ENCODE data around the gene TRIM46. TPM values are rescaled to one million over a fixed set of nuclear protein-coding genes. Genes with fewer than 3 reads are reported as not detected.

TRIM46 gene
- polyA plus RNA-seq (ENCODE audit: insufficient read length in 4 of 4): 1 to 10 TPM; 2.7 to 6.4 (median 4.9) TPM

- no peak for DNase-seq (ENCODE audit: low read depth in 4 of 4, low spot score in 2 of 4)
Measured at GRCh38 chr1:155173478-155174323, at the start of gene TRIM46. Gene TRIM46, plus strand, starts transcription at chr1:155173849. Its CDS starts 118 bp downstream, at chr1:155173967.

- no peak for DNase-seq (ENCODE audit: low read depth in 4 of 4, low spot score in 2 of 4)
Measured at GRCh38 chr1:155124503-155125463, 48.9 kb upstream of the TRIM46 start.

- no peak for DNase-seq (ENCODE audit: low read depth in 4 of 4, low spot score in 2 of 4)
Measured at GRCh38 chr1:155125511-155125945, 48.1 kb upstream of the TRIM46 start.

- no peak for DNase-seq (ENCODE audit: low read depth in 4 of 4, low spot score in 2 of 4)
Measured at GRCh38 chr1:155125946-155126555, 47.6 kb upstream of the TRIM46 start.

GRCh38 chr1:155126556-155127104 is 47.0 kb upstream of the TRIM46 start:
- peak in 1 of 4 donors; percentile 37 for DNase-seq (ENCODE audit: low read depth in 4 of 4, low spot score in 2 of 4)

GRCh38 chr1:155127105-155127966 is 46.3 kb upstream of the TRIM46 start, which contains the start of gene EFNA1:
Gene EFNA1, plus strand, starts transcription at chr1:155127876. Its CDS starts 102 bp downstream, at chr1:155127978.
- DNase-seq (ENCODE audit: low read depth in 4 of 4, low spot score in 2 of 4): peak in 1 of 4 donors; percentile 40

GRCh38 chr1:155127967-155128754 is 45.5 kb upstream of the TRIM46 start:
- DNase-seq (ENCODE audit: low read depth in 4 of 4, low spot score in 2 of 4): no peak

- DNase-seq (ENCODE audit: low read depth in 4 of 4, low spot score in 2 of 4): no peak
Measured at GRCh38 chr1:155128755-155129473, 44.7 kb upstream of the TRIM46 start.

GRCh38 chr1:155130272-155131006 is 43.2 kb upstream of the TRIM46 start:
- DNase-seq (ENCODE audit: low read depth in 4 of 4, low spot score in 2 of 4): no peak

GRCh38 chr1:155131285-155131684 is 42.4 kb upstream of the TRIM46 start:
- no peak for DNase-seq (ENCODE audit: low read depth in 4 of 4, low spot score in 2 of 4)

- DNase-seq (ENCODE audit: low read depth in 4 of 4, low spot score in 2 of 4): no peak
Measured at GRCh38 chr1:155131856-155132255, 41.8 kb upstream of the TRIM46 start.

GRCh38 chr1:155133799-155134281 is 39.8 kb upstream of the TRIM46 start:
- DNase-seq (ENCODE audit: low read depth in 4 of 4, low spot score in 2 of 4): no peak

GRCh38 chr1:155134322-155134721 is 39.3 kb upstream of the TRIM46 start:
- no peak for DNase-seq (ENCODE audit: low read depth in 4 of 4, low spot score in 2 of 4)

- peak in 3 of 4 donors; percentile 39 to 55 (median 40) for DNase-seq (ENCODE audit: low read depth in 4 of 4, low spot score in 2 of 4)
Measured at GRCh38 chr1:155134880-155135414, 38.7 kb upstream of the TRIM46 start.

GRCh38 chr1:155135415-155136028 is 38.1 kb upstream of the TRIM46 start, which contains the start of gene SLC50A1:
Gene SLC50A1, plus strand, starts transcription at chr1:155135852. Its CDS starts 60 bp downstream, at chr1:155135912.
- DNase-seq (ENCODE audit: low read depth in 4 of 4, low spot score in 2 of 4): peak; percentile 77 to 88 (median 87)

- no peak for DNase-seq (ENCODE audit: low read depth in 4 of 4, low spot score in 2 of 4)
Measured at GRCh38 chr1:155136748-155137147, 36.9 kb upstream of the TRIM46 start.
